ENCODE measurements around the gene IVD. TPM values are rescaled to one million over a fixed set of nuclear protein-coding genes. Genes with fewer than 3 reads are reported as not detected.
A peak's percentile ranks its signal among the peaks of the same experiment; 100 is the strongest.

IVD gene
- total and polyA plus RNA-seq, 12 donors = 61.0 to 252 (median 140) TPM

- intact Hi-C loops (cut with DNase I) = no loop called here
- 78 to 89% (median 86%) methylated on average over 10 to 14 of the region's 14 CpGs for WGBS, 4 donors
- TF ChIP-seq POLR2A (IDR thresholded peaks at IDR 0.05) = no peak
- TF ChIP-seq CTCF (IDR thresholded peaks at IDR 0.05) = no peak
Measured at GRCh38 chr15:40463886-40464545, 58.4 kb downstream of the IVD start.

GRCh38 chr15:40464595-40465185 lies 59.1 kb downstream of the IVD start:
- no peak for DNase-seq
- WGBS, 4 donors = 92 to 97% (median 96%) methylated on average over 3 of the region's 3 CpGs
- H3K9me3 ChIP-seq (replicated peaks in 1 of 3) = no peaks in the 10 kb centered on the region
- intact Hi-C loops (cut with DNase I) = no loop called here
- H3K4me3 ChIP-seq = no peak overlapping the region
- no peaks in the 10 kb centered on the region for H3K4me1 ChIP-seq (replicated peaks in 1 of 2)
- no peak overlapping the region for H3K27ac ChIP-seq
- peaks cover 0 to 51% of the 10 kb centered on the region in 2 donors for H3K36me3 ChIP-seq (replicated peaks in 1 of 2)
- TF ChIP-seq CTCF (IDR thresholded peaks at IDR 0.05) (no peak), POLR2A (IDR thresholded peaks at IDR 0.05) (no peak)
- H3K27me3 ChIP-seq = no peaks in the 10 kb centered on the region

More at GRCh38 chr15:40463886-40464545, 58.4 kb downstream of the IVD start:
- H3K9me3 ChIP-seq (replicated peaks in 1 of 3) = no peaks in the 10 kb centered on the region
- no peak overlapping the region for H3K4me3 ChIP-seq
- peaks cover 0 to 2% of the 10 kb centered on the region in 2 donors for H3K4me1 ChIP-seq (replicated peaks in 1 of 2)
- peaks cover 0 to 57% of the 10 kb centered on the region in 2 donors for H3K36me3 ChIP-seq (replicated peaks in 1 of 2)
- no peak for DNase-seq
- no peak overlapping the region for H3K27ac ChIP-seq
- H3K27me3 ChIP-seq = no peaks in the 10 kb centered on the region

GRCh38 chr15:40465939-40466338 lies 60.3 kb downstream of the IVD start:
- intact Hi-C loops (cut with DNase I) = no loop called here
- WGBS, 4 donors = 93 to 97% (median 97%) methylated on average over 7 to 10 of the region's 10 CpGs
- DNase-seq = no peak
- TF ChIP-seq CTCF (IDR thresholded peaks at IDR 0.05) (no peak), POLR2A (IDR thresholded peaks at IDR 0.05) (no peak)
- Histone ChIP-seq H3K4me3 (no peak overlapping the region), H3K9me3 (replicated peaks in 1 of 3) (no peaks in the 10 kb centered on the region), H3K27me3 (no peaks in the 10 kb centered on the region), H3K4me1 (replicated peaks in 1 of 2) (peaks cover 0 to 9% of the 10 kb centered on the region in 2 donors), H3K27ac (peak overlapping the region in 1 of 5 donors; percentile 24), H3K36me3 (replicated peaks in 1 of 2) (peaks cover 0 to 50% of the 10 kb centered on the region in 2 donors)

- intact Hi-C loops (cut with DNase I) = no loop called here
- no peak for TF ChIP-seq POLR2A (IDR thresholded peaks at IDR 0.05)
- TF ChIP-seq CTCF (IDR thresholded peaks at IDR 0.05) = no peak
- peak in 1 of 7 donors; percentile 31 for DNase-seq
Measured at GRCh38 chr15:40466426-40467260, 61.0 kb downstream of the IVD start.

More at GRCh38 chr15:40466426-40467260, 61.0 kb downstream of the IVD start:
- H3K27me3 ChIP-seq = no peaks in the 10 kb centered on the region
- peaks cover 0 to 49% of the 10 kb centered on the region in 2 donors for H3K36me3 ChIP-seq (replicated peaks in 1 of 2)
- no peak overlapping the region for H3K4me3 ChIP-seq
- H3K4me1 ChIP-seq (replicated peaks in 1 of 2) = peaks cover 0 to 14% of the 10 kb centered on the region in 2 donors
- 76 to 81% (median 78%) methylated on average over 6 to 7 of the region's 7 CpGs for WGBS, 4 donors
- no peaks in the 10 kb centered on the region for H3K9me3 ChIP-seq (replicated peaks in 1 of 3)
- peak overlapping the region in 1 of 5 donors; percentile 24 for H3K27ac ChIP-seq
